H9 (cell line): ENCODE data around the gene YBX3. TPM values are rescaled to one million over a fixed set of nuclear protein-coding genes. Genes with fewer than 3 reads are reported as not detected.

Experiments
- DNase-seq: peaks from one replicate; pipeline ENCODE4 v3.0.0-alpha.2; 2017
- H2AFZ ChIP-seq: one replicate; pipeline ENCODE4 v1.6.1; 2013; ENCODE audit warnings: mild to moderate bottlenecking, low read length, control low read depth, moderate library complexity
- H2AK5ac ChIP-seq: 2 replicates; pipeline ENCODE4 v1.6.1; 2013; ENCODE audit warnings: low read length, control low read depth, mixed read lengths; ENCODE audit not compliant: insufficient read length
- H2BK120ac ChIP-seq: one replicate; pipeline ENCODE4 v1.6.1; 2013; ENCODE audit warnings: low read depth, mild to moderate bottlenecking, low read length, control low read depth, inconsistent platforms; ENCODE audit not compliant: poor library complexity, severe bottlenecking
- H2BK12ac ChIP-seq: 2 replicates; pipeline ENCODE4 v1.6.1; 2013; ENCODE audit warnings: low read length, control low read depth, mixed read lengths, low read depth; ENCODE audit not compliant: insufficient read length
- H2BK15ac ChIP-seq: 2 replicates; pipeline ENCODE4 v1.6.1; 2013; ENCODE audit warnings: low read depth, low read length, control low read depth
- H2BK20ac ChIP-seq: one replicate; pipeline ENCODE4 v1.6.1; 2013; ENCODE audit warnings: low read depth, mild to moderate bottlenecking, low read length, control low read depth, inconsistent platforms; ENCODE audit not compliant: poor library complexity, severe bottlenecking
- H2BK5ac ChIP-seq: 2 replicates; pipeline ENCODE4 v1.6.1; 2013; ENCODE audit warnings: low read length, control low read depth, mixed read lengths; ENCODE audit not compliant: insufficient read length
- H3K14ac ChIP-seq: 2 replicates; pipeline ENCODE4 v1.6.1; 2013; ENCODE audit warnings: low read length, control low read depth; ENCODE audit not compliant: insufficient read depth
- H3K18ac ChIP-seq: 2 replicates; pipeline ENCODE4 v1.6.1; 2013; ENCODE audit warnings: low read depth, mild to moderate bottlenecking, mixed read lengths, low read length, control low read depth; ENCODE audit not compliant: insufficient read length
- H3K23ac ChIP-seq: 2 replicates; pipeline ENCODE4 v1.6.1; 2013; ENCODE audit warnings: low read length, control low read depth, mixed read lengths, low read depth; ENCODE audit not compliant: insufficient read length
- H3K23me2 ChIP-seq: 2 replicates; pipeline ENCODE4 v1.6.1; 2013; ENCODE audit warnings: low read depth, mild to moderate bottlenecking, mixed read lengths, low read length, control low read depth; ENCODE audit not compliant: insufficient read length, poor library complexity, severe bottlenecking
- H3K27ac ChIP-seq: 2 replicates; pipeline ENCODE4 v1.5.1; 2013; ENCODE audit warnings: low read length, control low read depth, mixed read lengths, low read depth; ENCODE audit not compliant: insufficient read length
- H3K27me3 ChIP-seq: 2 replicates; pipeline ENCODE4 v1.6.1; 2013; ENCODE audit warnings: low read length, control low read depth, inconsistent platforms; ENCODE audit not compliant: insufficient read depth
- H3K4ac ChIP-seq: 2 replicates; pipeline ENCODE4 v1.6.1; 2013; ENCODE audit warnings: low read depth, mild to moderate bottlenecking, control low read depth, inconsistent platforms, low read length, moderate library complexity
- H3K4me1 ChIP-seq: 2 replicates; pipeline ENCODE4 v1.6.1; 2013; ENCODE audit warnings: low read length, control low read depth, inconsistent platforms; ENCODE audit not compliant: insufficient read depth
- H3K4me2 ChIP-seq: 2 replicates; pipeline ENCODE4 v1.6.1; 2013; ENCODE audit warnings: low read length, control low read depth, mixed read lengths; ENCODE audit not compliant: insufficient read length, insufficient read depth
- H3K56ac ChIP-seq: 2 replicates; pipeline ENCODE4 v1.6.1; 2013; ENCODE audit warnings: low read depth, mild to moderate bottlenecking, mixed read lengths, low read length, control low read depth; ENCODE audit not compliant: insufficient read length
- H3K79me1 ChIP-seq: 2 replicates; pipeline ENCODE4 v1.6.1; 2013; ENCODE audit warnings: low read depth, mild to moderate bottlenecking, moderate library complexity, low read length, control low read depth, inconsistent platforms; ENCODE audit not compliant: insufficient read depth, poor library complexity, severe bottlenecking
- H3K79me2 ChIP-seq: 2 replicates; pipeline ENCODE4 v1.6.1; 2013; ENCODE audit warnings: low read length, control low read depth, inconsistent platforms; ENCODE audit not compliant: insufficient read depth
- H3K9ac ChIP-seq: 2 replicates; pipeline ENCODE4 v1.6.1; 2013; ENCODE audit warnings: low read length, control low read depth, mixed read lengths; ENCODE audit not compliant: insufficient read length; ENCODE audit errors: extremely low read depth
- H3K9me3 ChIP-seq: one replicate; pipeline ENCODE4 v1.6.1; 2013; ENCODE audit warnings: low read depth, low read length, inconsistent platforms; ENCODE audit not compliant: control insufficient read depth
- H3T11ph ChIP-seq: one replicate; pipeline ENCODE4 v1.6.1; 2013; ENCODE audit warnings: mild to moderate bottlenecking, low read length, control low read depth, inconsistent platforms
- H4K20me1 ChIP-seq: one replicate; pipeline ENCODE4 v1.6.1; 2013; ENCODE audit not compliant: control insufficient read depth, insufficient read length, insufficient read depth
- H4K5ac ChIP-seq: 2 replicates; pipeline ENCODE4 v1.6.1; 2013; ENCODE audit warnings: low read depth, mild to moderate bottlenecking, mixed read lengths, low read length, control low read depth; ENCODE audit not compliant: insufficient read length
- H4K8ac ChIP-seq: replicated peaks from 2 replicates; pipeline ENCODE4 v1.6.1; 2013; ENCODE audit warnings: low read length, control low read depth, mixed read lengths, low read depth; ENCODE audit not compliant: insufficient read length
- H4K91ac ChIP-seq: 2 replicates; pipeline ENCODE4 v1.6.1; 2013; ENCODE audit warnings: low read depth, mild to moderate bottlenecking, moderate library complexity, mixed read lengths, low read length, control low read depth; ENCODE audit not compliant: insufficient read length
- H3K27ac Mint-ChIP-seq, 3 experiments: 2 replicates in 2 of 3; 3 replicates in 1 of 3; pipeline ENCODE4 v1.8.0; 2020 to 2021; ENCODE audit warnings: mixed read lengths in 3 of 3, mild to moderate bottlenecking in 1 of 3, moderate library complexity in 1 of 3
- H3K27me3 Mint-ChIP-seq: 2 replicates; pipeline ENCODE4 v1.8.0; 2021; ENCODE audit warnings: low read depth, mild to moderate bottlenecking, moderate library complexity, mixed read lengths
- H3K36me3 Mint-ChIP-seq, 3 experiments: 2 replicates in 2 of 3; 3 replicates in 1 of 3; pipeline ENCODE4 v1.8.0; 2020 to 2021; ENCODE audit warnings: low read depth in 3 of 3, mixed read lengths in 3 of 3; ENCODE audit not compliant: insufficient read depth in 1 of 3
- H3K4me1 Mint-ChIP-seq, 2 experiments: 2 replicates each; pipeline ENCODE4 v1.8.0; 2020; ENCODE audit warnings: mixed read lengths in 2 of 2
- H3K4me3 Mint-ChIP-seq, 2 experiments: 2 replicates in 1 of 2; 3 replicates in 1 of 2; pipeline ENCODE4 v1.8.0; 2020 to 2021; ENCODE audit warnings: mild to moderate bottlenecking in 2 of 2, mixed read lengths in 2 of 2, moderate library complexity in 1 of 2
- H3K9me3 Mint-ChIP-seq, 2 experiments: 2 replicates in 1 of 2; 3 replicates in 1 of 2; pipeline ENCODE4 v1.8.0; 2020; ENCODE audit warnings: mild to moderate bottlenecking in 2 of 2, mixed read lengths in 2 of 2, moderate library complexity in 1 of 2
- CTCF ChIP-seq: fragments of 200-600 bp; sonication (generic); conservative IDR thresholded peaks from 3 replicates; pipeline ENCODE4 v1.8.0; 2021; ENCODE audit warnings: antibody characterized with exemption, mild to moderate bottlenecking
- WGBS: extraction: QIAGEN DNeasy Blood & Tissue Kit; methylation state at CpG from one replicate; pipeline ENCODE4 v1.1.7; 2013; ENCODE audit warnings: missing lambda C conversion rate, low lambda C conversion rate, mixed read lengths; ENCODE audit not compliant: insufficient read length; ENCODE audit errors: extremely low coverage; 5-methylcytosine and 5-hydroxymethylcytosine counted together
- total RNA-seq: library from RNA; stranded (reverse); gene quantifications from 2 replicates; pipeline ENCODE4 v1.2.1, GENCODE V29; 2021

The YBX3 gene
- total RNA-seq, 1 experiment from 2014 or later, result 343 TPM

DNA sequence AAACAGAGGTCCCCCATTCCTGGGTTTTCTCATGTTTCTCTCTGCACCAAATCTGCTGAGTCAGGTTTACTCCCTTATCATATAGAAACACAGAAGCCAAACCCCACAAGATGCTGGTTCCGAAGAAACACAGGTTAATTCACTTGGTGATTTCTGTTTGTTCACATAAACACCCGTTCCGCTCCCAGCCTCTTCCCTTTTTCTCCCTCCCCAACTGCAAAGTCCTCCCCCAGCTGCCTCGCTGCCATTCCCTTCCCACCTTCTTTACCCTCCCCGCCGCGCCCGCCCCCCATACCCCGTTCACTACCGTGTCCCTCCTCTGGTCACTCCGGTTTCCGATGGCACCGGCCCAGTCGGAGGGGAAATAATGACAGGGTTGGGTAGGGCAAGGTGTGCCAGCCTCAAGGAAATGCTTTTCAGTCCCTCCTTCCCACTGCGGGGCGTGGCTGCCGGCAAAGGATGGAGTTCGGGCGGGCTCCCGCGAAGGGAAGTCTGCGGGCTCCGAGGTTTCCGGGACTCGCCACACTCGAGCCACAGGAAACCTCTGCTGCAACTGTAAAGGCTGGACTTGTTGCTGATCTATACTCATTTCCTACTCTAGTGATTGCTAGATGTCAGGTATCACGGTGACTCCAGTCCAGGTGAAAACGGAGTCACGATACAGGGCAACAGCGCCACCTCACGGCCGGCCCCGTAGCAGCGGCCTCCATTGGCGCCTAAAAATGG lies 49.3 kb downstream of the YBX3 start, which contains the start of gene STYK1:
TSS of gene STYK1 (minus strand) at position 394 of the 726 bp plus-strand sequence. CDS start 39,434 bp downstream, outside the sequence.
- Histone ChIP-seq H4K20me1 (no peaks in the 10 kb centered on the region), H3K9ac (peak within 1 kb of the TSS; percentile 4)

More for the DNA sequence above, 49.3 kb downstream of the YBX3 start, which contains the start of gene STYK1:
- no peak within 1 kb of the TSS for H2BK20ac ChIP-seq
- peaks cover 0 to 6% of the 10 kb centered on the region in 2 experiments; a peak in 2 of 5 replicates for H3K9me3 Mint-ChIP-seq
- no peaks in the 10 kb centered on the region for H3K36me3 Mint-ChIP-seq
- peak within 1 kb of the TSS; percentile 81 for H3K4me2 ChIP-seq
- no peak within 1 kb of the TSS; a peak in 1 of 7 replicates for H3K27ac Mint-ChIP-seq
- H3K56ac ChIP-seq, result no peak within 1 kb of the TSS
- H3K79me2 ChIP-seq, result no peaks in the 10 kb centered on the region
- no peak within 1 kb of the TSS for H3K14ac ChIP-seq
- no peak within 1 kb of the TSS for H4K8ac ChIP-seq
- no peak within 1 kb of the TSS for H4K5ac ChIP-seq
- no peak within 1 kb of the TSS for H3K23ac ChIP-seq
- H2AFZ ChIP-seq, result peak within 1 kb of the TSS; percentile 94
- no CpG with 5 or more reads among the region's 35 CpGs for WGBS
- no peaks in the 10 kb centered on the region for H3K4me1 ChIP-seq
- no peak within 1 kb of the TSS for H3T11ph ChIP-seq
- no peaks in the 10 kb centered on the region for H3K27me3 ChIP-seq
- peak within 1 kb of the TSS; percentile 79 to 86 for H3K4me3 Mint-ChIP-seq
- H3K27me3 Mint-ChIP-seq, result peaks cover 10% of the 10 kb centered on the region
- no peaks in the 10 kb centered on the region for H3K9me3 ChIP-seq
- no peaks in the 10 kb centered on the region for H3K79me1 ChIP-seq
- H4K91ac ChIP-seq, result no peak within 1 kb of the TSS
- no peaks in the 10 kb centered on the region for H3K23me2 ChIP-seq
- peak; percentile 100 for TF ChIP-seq CTCF
- no peak within 1 kb of the TSS for H3K27ac ChIP-seq
- H2BK12ac ChIP-seq, result no peak within 1 kb of the TSS
- H2BK5ac ChIP-seq, result no peak within 1 kb of the TSS
- peaks cover 9 to 15% of the 10 kb centered on the region in 2 experiments for H3K4me1 Mint-ChIP-seq
- H2BK15ac ChIP-seq, result no peak within 1 kb of the TSS
- peak; percentile 92 for DNase-seq
- H3K4ac ChIP-seq, result no peak within 1 kb of the TSS
- no peak within 1 kb of the TSS for H3K18ac ChIP-seq
- H2BK120ac ChIP-seq, result no peak within 1 kb of the TSS
- no peak within 1 kb of the TSS for H2AK5ac ChIP-seq
